HEK293 (cell line): Measurements from ENCODE around the gene ABHD8.

ENCODE experiments used
- EGR2 ChIP-seq: fragments of 450-650 bp; formaldehyde crosslinking; IDR thresholded peaks from 2 replicates; pipeline ENCODE4 v1.5.1; 2016; ENCODE audit warnings: low read depth, missing biosample characterization, missing genetic modification characterization
- KLF8 ChIP-seq: fragments of 450-650 bp; formaldehyde crosslinking; IDR thresholded peaks from 2 replicates; pipeline ENCODE4 v1.5.1; 2016; ENCODE audit warnings: missing biosample characterization, missing genetic modification characterization
- REPIN1 ChIP-seq: fragments of 450-650 bp; formaldehyde crosslinking; IDR thresholded peaks from 2 replicates; pipeline ENCODE4 v1.5.1; 2017; ENCODE audit warnings: missing biosample characterization, missing genetic modification characterization, low read depth
- WT1 ChIP-seq: fragments of 450-650 bp; formaldehyde crosslinking; IDR thresholded peaks from 2 replicates; pipeline ENCODE4 v1.5.1; 2016; ENCODE audit warnings: missing biosample characterization, missing genetic modification characterization
- ZBTB48 ChIP-seq: fragments of 450-650 bp; formaldehyde crosslinking; IDR thresholded peaks from 2 replicates; pipeline ENCODE4 v1.5.1; 2016; ENCODE audit warnings: missing biosample characterization, missing genetic modification characterization
- ZFHX2 ChIP-seq: fragments of 450-650 bp; formaldehyde crosslinking; conservative IDR thresholded peaks from 2 replicates; pipeline ENCODE4 v1.5.1; 2016; ENCODE audit warnings: missing biosample characterization, missing genetic modification characterization
- ZFP37 ChIP-seq: fragments of 450-650 bp; formaldehyde crosslinking; IDR thresholded peaks from 2 replicates; pipeline ENCODE4 v1.5.1; 2016; ENCODE audit warnings: missing biosample characterization, missing genetic modification characterization
- ZNF133 ChIP-seq: fragments of 450-650 bp; formaldehyde crosslinking; IDR thresholded peaks from 2 replicates; pipeline ENCODE4 v1.5.1; 2016; ENCODE audit warnings: missing biosample characterization, missing genetic modification characterization
- ZNF138 ChIP-seq: fragments of 450-650 bp; formaldehyde crosslinking; IDR thresholded peaks from 2 replicates; pipeline ENCODE4 v1.5.1; 2016; ENCODE audit warnings: missing biosample characterization, missing genetic modification characterization, borderline replicate concordance
- ZNF169 ChIP-seq: fragments of 450-650 bp; formaldehyde crosslinking; IDR thresholded peaks from 2 replicates; pipeline ENCODE4 v1.5.1; 2016; ENCODE audit warnings: missing biosample characterization, missing genetic modification characterization
- ZNF202 ChIP-seq: fragments of 450-650 bp; formaldehyde crosslinking; IDR thresholded peaks from 2 replicates; pipeline ENCODE4 v1.5.1; 2016; ENCODE audit warnings: missing biosample characterization, missing genetic modification characterization, borderline replicate concordance
- ZNF311 ChIP-seq: fragments of 450-650 bp; formaldehyde crosslinking; IDR thresholded peaks from 2 replicates; pipeline ENCODE4 v1.5.1; 2017; ENCODE audit warnings: missing biosample characterization, missing genetic modification characterization, borderline replicate concordance
- ZNF324 ChIP-seq: fragments of 450-650 bp; formaldehyde crosslinking; IDR thresholded peaks from 2 replicates; pipeline ENCODE4 v1.5.1; 2016; ENCODE audit warnings: missing biosample characterization, missing genetic modification characterization
- ZNF423 ChIP-seq: fragments of 450-650 bp; formaldehyde crosslinking; IDR thresholded peaks from 2 replicates; pipeline ENCODE4 v1.5.1; 2016; ENCODE audit warnings: missing biosample characterization, missing genetic modification characterization
- ZNF548 ChIP-seq: fragments of 450-650 bp; formaldehyde crosslinking; IDR thresholded peaks from 2 replicates; pipeline ENCODE4 v1.5.1; 2016; ENCODE audit warnings: missing biosample characterization, missing genetic modification characterization
- ZNF585B ChIP-seq: fragments of 450-650 bp; formaldehyde crosslinking; IDR thresholded peaks from 2 replicates; pipeline ENCODE4 v1.5.1; 2016; ENCODE audit warnings: missing biosample characterization, missing genetic modification characterization
- ZNF660 ChIP-seq: fragments of 450-650 bp; IDR thresholded peaks from 2 replicates; pipeline ENCODE4 v1.5.1; 2018; ENCODE audit warnings: missing biosample characterization, mild to moderate bottlenecking, missing genetic modification characterization
- TF ChIP-seq, protein P1 (sequence below): fragments of 450-650 bp; formaldehyde crosslinking; IDR thresholded peaks from 2 replicates; pipeline ENCODE4 v1.5.1; 2016; ENCODE audit warnings: missing biosample characterization, missing genetic modification characterization
- TF ChIP-seq, protein P2 (sequence below): fragments of 450-650 bp; formaldehyde crosslinking; IDR thresholded peaks from 2 replicates; pipeline ENCODE4 v1.5.1; 2016; ENCODE audit warnings: missing biosample characterization, missing genetic modification characterization, borderline replicate concordance
- TF ChIP-seq, protein P3 (sequence below): fragments of 450-650 bp; formaldehyde crosslinking; IDR thresholded peaks from 2 replicates; pipeline ENCODE4 v1.5.1; 2016; ENCODE audit warnings: missing biosample characterization, missing genetic modification characterization
- TF ChIP-seq, protein P4 (sequence below): IDR thresholded peaks from 2 replicates; pipeline ENCODE4 v1.6.1; 2011; ENCODE audit warnings: mild to moderate bottlenecking, low read depth, low read length, borderline replicate concordance
- TF ChIP-seq, protein P5 (sequence below): fragments of 450-650 bp; formaldehyde crosslinking; IDR thresholded peaks from 2 replicates; pipeline ENCODE4 v1.5.1; 2017; ENCODE audit warnings: missing biosample characterization, mild to moderate bottlenecking, missing genetic modification characterization, moderate library complexity
- TF ChIP-seq, protein P6 (sequence below): fragments of 450-650 bp; formaldehyde crosslinking; IDR thresholded peaks from 2 replicates; pipeline ENCODE4 v1.5.1; 2016; ENCODE audit warnings: missing biosample characterization, missing genetic modification characterization
- TF ChIP-seq, protein P7 (sequence below): fragments of 450-650 bp; formaldehyde crosslinking; IDR thresholded peaks from 2 replicates; pipeline ENCODE4 v1.5.1; 2016; ENCODE audit warnings: missing biosample characterization, missing genetic modification characterization

The ABHD8 gene

DNA sequence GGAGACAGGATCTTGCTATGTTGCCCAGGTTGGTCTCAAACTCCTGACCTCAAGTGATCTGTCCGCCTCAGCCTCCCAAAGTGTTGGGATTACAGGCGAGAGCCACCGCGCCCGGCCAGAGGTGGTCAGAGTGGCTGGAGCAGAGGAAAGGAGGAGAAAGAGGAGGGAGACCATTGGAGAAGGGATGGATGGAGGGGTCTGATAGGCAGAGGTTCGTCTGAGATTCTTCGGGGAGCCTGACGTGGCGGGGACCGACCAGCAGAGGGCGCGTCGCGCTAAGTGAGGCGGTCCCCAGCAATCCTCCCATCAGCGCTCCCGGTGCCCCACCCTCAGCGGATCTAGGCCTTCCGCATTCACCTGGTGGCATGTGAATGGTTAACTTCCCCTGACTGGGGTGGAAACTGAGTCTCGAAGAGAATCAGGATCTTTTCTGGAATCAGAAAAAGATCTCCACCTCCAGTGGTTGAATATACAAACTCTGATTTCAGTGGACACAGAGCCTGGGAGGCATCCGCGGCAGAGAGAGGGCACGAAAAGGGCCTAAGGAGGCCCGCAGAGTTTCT is 43.0 kb upstream of the ABHD8 start (continued):
- TF ChIP-seq, protein P1, sequence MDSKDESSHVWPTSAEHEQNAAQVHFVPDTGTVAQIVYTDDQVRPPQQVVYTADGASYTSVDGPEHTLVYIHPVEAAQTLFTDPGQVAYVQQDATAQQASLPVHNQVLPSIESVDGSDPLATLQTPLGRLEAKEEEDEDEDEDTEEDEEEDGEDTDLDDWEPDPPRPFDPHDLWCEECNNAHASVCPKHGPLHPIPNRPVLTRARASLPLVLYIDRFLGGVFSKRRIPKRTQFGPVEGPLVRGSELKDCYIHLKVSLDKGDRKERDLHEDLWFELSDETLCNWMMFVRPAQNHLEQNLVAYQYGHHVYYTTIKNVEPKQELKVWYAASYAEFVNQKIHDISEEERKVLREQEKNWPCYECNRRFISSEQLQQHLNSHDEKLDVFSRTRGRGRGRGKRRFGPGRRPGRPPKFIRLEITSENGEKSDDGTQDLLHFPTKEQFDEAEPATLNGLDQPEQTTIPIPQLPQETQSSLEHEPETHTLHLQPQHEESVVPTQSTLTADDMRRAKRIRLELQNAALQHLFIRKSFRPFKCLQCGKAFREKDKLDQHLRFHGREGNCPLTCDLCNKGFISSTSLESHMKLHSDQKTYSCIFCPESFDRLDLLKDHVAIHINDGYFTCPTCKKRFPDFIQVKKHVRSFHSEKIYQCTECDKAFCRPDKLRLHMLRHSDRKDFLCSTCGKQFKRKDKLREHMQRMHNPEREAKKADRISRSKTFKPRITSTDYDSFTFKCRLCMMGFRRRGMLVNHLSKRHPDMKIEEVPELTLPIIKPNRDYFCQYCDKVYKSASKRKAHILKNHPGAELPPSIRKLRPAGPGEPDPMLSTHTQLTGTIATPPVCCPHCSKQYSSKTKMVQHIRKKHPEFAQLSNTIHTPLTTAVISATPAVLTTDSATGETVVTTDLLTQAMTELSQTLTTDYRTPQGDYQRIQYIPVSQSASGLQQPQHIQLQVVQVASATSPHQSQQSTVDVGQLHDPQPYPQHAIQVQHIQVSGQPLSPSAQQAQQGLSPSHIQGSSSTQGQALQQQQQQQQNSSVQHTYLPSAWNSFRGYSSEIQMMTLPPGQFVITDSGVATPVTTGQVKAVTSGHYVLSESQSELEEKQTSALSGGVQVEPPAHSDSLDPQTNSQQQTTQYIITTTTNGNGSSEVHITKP (tag by site-specific recombination), result 0 out of 2 replicates have a peak, but pooled peaks have one; percentile 38
- TF ChIP-seq ZNF138 (tag by site-specific recombination), result no peak
- TF ChIP-seq, protein P2, sequence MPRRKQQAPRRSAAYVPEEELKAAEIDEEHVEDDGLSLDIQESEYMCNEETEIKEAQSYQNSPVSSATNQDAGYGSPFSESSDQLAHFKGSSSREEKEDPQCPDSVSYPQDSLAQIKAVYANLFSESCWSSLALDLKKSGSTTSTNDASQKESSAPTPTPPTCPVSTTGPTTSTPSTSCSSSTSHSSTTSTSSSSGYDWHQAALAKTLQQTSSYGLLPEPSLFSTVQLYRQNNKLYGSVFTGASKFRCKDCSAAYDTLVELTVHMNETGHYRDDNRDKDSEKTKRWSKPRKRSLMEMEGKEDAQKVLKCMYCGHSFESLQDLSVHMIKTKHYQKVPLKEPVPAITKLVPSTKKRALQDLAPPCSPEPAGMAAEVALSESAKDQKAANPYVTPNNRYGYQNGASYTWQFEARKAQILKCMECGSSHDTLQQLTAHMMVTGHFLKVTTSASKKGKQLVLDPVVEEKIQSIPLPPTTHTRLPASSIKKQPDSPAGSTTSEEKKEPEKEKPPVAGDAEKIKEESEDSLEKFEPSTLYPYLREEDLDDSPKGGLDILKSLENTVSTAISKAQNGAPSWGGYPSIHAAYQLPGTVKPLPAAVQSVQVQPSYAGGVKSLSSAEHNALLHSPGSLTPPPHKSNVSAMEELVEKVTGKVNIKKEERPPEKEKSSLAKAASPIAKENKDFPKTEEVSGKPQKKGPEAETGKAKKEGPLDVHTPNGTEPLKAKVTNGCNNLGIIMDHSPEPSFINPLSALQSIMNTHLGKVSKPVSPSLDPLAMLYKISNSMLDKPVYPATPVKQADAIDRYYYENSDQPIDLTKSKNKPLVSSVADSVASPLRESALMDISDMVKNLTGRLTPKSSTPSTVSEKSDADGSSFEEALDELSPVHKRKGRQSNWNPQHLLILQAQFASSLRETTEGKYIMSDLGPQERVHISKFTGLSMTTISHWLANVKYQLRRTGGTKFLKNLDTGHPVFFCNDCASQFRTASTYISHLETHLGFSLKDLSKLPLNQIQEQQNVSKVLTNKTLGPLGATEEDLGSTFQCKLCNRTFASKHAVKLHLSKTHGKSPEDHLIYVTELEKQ (tag by site-specific recombination), result no peak
- no peak for TF ChIP-seq ZNF548 (tag by site-specific recombination)
- no peak for TF ChIP-seq REPIN1
- TF ChIP-seq ZNF660 (tag by site-specific recombination), result no peak
- TF ChIP-seq WT1 (tag by site-specific recombination), result 0 out of 2 replicates have a peak, but pooled peaks have one; percentile 20
- TF ChIP-seq, protein P3, sequence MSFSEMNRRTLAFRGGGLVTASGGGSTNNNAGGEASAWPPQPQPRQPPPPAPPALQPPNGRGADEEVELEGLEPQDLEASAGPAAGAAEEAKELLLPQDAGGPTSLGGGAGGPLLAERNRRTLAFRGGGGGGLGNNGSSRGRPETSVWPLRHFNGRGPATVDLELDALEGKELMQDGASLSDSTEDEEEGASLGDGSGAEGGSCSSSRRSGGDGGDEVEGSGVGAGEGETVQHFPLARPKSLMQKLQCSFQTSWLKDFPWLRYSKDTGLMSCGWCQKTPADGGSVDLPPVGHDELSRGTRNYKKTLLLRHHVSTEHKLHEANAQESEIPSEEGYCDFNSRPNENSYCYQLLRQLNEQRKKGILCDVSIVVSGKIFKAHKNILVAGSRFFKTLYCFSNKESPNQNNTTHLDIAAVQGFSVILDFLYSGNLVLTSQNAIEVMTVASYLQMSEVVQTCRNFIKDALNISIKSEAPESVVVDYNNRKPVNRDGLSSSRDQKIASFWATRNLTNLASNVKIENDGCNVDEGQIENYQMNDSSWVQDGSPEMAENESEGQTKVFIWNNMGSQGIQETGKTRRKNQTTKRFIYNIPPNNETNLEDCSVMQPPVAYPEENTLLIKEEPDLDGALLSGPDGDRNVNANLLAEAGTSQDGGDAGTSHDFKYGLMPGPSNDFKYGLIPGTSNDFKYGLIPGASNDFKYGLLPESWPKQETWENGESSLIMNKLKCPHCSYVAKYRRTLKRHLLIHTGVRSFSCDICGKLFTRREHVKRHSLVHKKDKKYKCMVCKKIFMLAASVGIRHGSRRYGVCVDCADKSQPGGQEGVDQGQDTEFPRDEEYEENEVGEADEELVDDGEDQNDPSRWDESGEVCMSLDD (tag by site-specific recombination), result peak; percentile 76
- no peak for TF ChIP-seq ZNF169 (tag by site-specific recombination)
- TF ChIP-seq, protein P4, sequence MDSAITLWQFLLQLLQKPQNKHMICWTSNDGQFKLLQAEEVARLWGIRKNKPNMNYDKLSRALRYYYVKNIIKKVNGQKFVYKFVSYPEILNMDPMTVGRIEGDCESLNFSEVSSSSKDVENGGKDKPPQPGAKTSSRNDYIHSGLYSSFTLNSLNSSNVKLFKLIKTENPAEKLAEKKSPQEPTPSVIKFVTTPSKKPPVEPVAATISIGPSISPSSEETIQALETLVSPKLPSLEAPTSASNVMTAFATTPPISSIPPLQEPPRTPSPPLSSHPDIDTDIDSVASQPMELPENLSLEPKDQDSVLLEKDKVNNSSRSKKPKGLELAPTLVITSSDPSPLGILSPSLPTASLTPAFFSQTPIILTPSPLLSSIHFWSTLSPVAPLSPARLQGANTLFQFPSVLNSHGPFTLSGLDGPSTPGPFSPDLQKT, result no peak
- TF ChIP-seq ZFHX2, result no peak
- no peak for TF ChIP-seq ZNF585B (tag by site-specific recombination)
- no peak for TF ChIP-seq EGR2 (tag by site-specific recombination)
- no peak for TF ChIP-seq ZFP37
- no peak for TF ChIP-seq ZNF202 (tag by site-specific recombination)
- TF ChIP-seq, protein P5, sequence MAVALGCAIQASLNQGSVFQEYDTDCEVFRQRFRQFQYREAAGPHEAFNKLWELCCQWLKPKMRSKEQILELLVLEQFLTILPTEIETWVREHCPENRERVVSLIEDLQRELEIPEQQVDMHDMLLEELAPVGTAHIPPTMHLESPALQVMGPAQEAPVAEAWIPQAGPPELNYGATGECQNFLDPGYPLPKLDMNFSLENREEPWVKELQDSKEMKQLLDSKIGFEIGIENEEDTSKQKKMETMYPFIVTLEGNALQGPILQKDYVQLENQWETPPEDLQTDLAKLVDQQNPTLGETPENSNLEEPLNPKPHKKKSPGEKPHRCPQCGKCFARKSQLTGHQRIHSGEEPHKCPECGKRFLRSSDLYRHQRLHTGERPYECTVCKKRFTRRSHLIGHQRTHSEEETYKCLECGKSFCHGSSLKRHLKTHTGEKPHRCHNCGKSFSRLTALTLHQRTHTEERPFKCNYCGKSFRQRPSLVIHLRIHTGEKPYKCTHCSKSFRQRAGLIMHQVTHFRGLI, result no peak
- TF ChIP-seq ZNF133, result no peak
- TF ChIP-seq ZNF311 (tag by site-specific recombination), result no peak
- no peak for TF ChIP-seq ZNF324 (tag by site-specific recombination)
- TF ChIP-seq, protein P6, sequence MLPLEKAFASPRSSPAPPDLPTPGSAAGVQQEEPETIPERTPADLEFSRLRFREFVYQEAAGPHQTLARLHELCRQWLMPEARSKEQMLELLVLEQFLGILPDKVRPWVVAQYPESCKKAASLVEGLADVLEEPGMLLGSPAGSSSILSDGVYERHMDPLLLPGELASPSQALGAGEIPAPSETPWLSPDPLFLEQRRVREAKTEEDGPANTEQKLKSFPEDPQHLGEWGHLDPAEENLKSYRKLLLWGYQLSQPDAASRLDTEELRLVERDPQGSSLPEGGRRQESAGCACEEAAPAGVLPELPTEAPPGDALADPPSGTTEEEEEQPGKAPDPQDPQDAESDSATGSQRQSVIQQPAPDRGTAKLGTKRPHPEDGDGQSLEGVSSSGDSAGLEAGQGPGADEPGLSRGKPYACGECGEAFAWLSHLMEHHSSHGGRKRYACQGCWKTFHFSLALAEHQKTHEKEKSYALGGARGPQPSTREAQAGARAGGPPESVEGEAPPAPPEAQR, result no peak
- TF ChIP-seq ZNF423 (tag by site-specific recombination), result no peak
- peak; percentile 59 for TF ChIP-seq KLF8 (tag by site-specific recombination)
- TF ChIP-seq ZBTB48 (tag by site-specific recombination), result no peak
- TF ChIP-seq, protein P7, sequence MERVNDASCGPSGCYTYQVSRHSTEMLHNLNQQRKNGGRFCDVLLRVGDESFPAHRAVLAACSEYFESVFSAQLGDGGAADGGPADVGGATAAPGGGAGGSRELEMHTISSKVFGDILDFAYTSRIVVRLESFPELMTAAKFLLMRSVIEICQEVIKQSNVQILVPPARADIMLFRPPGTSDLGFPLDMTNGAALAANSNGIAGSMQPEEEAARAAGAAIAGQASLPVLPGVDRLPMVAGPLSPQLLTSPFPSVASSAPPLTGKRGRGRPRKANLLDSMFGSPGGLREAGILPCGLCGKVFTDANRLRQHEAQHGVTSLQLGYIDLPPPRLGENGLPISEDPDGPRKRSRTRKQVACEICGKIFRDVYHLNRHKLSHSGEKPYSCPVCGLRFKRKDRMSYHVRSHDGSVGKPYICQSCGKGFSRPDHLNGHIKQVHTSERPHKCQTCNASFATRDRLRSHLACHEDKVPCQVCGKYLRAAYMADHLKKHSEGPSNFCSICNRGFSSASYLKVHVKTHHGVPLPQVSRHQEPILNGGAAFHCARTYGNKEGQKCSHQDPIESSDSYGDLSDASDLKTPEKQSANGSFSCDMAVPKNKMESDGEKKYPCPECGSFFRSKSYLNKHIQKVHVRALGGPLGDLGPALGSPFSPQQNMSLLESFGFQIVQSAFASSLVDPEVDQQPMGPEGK (tag by site-specific recombination), result peak; percentile 49
